OCI-LY3 (cell line): ENCODE results near the gene SLC35F2.

Source experiments
- EZH2phosphoT487 ChIP-seq: fragments of 200-600 bp; shearing (Covaris generic); IDR thresholded peaks from 2 replicates; pipeline ENCODE4 v1.6.1; 2018; ENCODE audit warnings: antibody characterized with exemption, mixed run types, low read depth
- TF ChIP-seq, protein P1 (sequence below): fragments of 200-600, 300-600 bp; sonication (generic); IDR thresholded peaks from 2 replicates; pipeline ENCODE4 v1.5.1; 2014; ENCODE audit warnings: antibody characterized with exemption, low read length, low read depth

DNA sequence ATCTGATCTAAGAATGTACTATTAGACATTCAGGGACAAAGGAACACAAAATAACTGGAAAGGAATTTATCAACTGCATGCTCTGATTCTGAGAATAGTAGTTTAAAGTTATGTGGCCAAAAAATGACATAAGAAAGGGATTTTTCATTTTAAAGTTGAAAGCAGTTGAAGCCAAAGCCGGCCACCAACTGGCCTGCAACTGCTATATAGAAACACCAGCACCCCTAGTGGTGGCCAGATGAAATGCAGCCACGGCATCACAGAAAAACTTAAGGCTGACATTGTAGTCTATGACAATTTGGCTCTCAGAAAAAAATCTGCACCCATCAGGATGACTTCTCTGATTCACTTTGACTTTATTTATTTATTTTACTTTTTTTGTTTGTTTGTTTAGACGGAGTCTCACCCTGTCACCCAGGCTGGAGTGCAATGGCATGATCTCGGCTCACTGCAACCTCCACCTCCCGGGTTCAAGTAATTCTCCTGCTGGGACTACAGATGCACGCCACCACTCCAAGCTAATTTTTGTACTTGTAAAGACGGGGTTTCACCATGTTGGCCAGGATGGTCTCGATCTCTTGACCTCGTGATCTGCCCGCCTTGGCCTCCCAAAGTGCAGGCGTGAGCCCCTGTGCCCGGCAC is 59.2 kb downstream of the SLC35F2 start:
- TF ChIP-seq, protein P1, sequence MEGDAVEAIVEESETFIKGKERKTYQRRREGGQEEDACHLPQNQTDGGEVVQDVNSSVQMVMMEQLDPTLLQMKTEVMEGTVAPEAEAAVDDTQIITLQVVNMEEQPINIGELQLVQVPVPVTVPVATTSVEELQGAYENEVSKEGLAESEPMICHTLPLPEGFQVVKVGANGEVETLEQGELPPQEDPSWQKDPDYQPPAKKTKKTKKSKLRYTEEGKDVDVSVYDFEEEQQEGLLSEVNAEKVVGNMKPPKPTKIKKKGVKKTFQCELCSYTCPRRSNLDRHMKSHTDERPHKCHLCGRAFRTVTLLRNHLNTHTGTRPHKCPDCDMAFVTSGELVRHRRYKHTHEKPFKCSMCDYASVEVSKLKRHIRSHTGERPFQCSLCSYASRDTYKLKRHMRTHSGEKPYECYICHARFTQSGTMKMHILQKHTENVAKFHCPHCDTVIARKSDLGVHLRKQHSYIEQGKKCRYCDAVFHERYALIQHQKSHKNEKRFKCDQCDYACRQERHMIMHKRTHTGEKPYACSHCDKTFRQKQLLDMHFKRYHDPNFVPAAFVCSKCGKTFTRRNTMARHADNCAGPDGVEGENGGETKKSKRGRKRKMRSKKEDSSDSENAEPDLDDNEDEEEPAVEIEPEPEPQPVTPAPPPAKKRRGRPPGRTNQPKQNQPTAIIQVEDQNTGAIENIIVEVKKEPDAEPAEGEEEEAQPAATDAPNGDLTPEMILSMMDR, result peak; percentile 63
- TF ChIP-seq EZH2phosphoT487, result no peak
